Body of pancreas (tissue), 4 donors: Measurements from ENCODE around the gene RPRD1A.

Source experiments
- CTCF ChIP-seq, 7 experiments: fragments of 450-650 bp in 4 of 7; fragments of 200-600 bp in 3 of 7; sonication (generic) in 3 of 7; IDR thresholded peaks; one replicate each; pipeline ENCODE4 v1.5.1; 2016 to 2019; ENCODE audit warnings: antibody characterized with exemption in 7 of 7
- POLR2A ChIP-seq, 3 donors: fragments of 450-650 bp; IDR thresholded peaks; one replicate each; pipeline ENCODE4 v1.6.1; 2016; ENCODE audit warnings: antibody characterized with exemption in 3 of 3, mild to moderate bottlenecking in 2 of 3

GRCh38 chr18:35964319-35964718 is 103.0 kb downstream of the RPRD1A start:
- TF ChIP-seq CTCF (IDR thresholded peaks at IDR 0.05) = no peak
- TF ChIP-seq POLR2A (IDR thresholded peaks at IDR 0.05) = no peak
